ENCODE results near the gene STK39.

- TF ChIP-seq CTCF (IDR thresholded peaks at IDR 0.05) (no peak), POLR2A (IDR thresholded peaks at IDR 0.05) (no peak)
Observed at GRCh38 chr2:168176402-168176801, 71.0 kb downstream of the STK39 start.

All from heart left ventricle (tissue), 13 donors.